Inflammatory macrophage (primary cell): ENCODE measurements around the gene IMPG1.

Source experiments
- DNase-seq, 2 donors: peaks; one replicate each; pipeline ENCODE4 v3.0.0-alpha.2; 2020 to 2022

IMPG1 gene

DNA sequence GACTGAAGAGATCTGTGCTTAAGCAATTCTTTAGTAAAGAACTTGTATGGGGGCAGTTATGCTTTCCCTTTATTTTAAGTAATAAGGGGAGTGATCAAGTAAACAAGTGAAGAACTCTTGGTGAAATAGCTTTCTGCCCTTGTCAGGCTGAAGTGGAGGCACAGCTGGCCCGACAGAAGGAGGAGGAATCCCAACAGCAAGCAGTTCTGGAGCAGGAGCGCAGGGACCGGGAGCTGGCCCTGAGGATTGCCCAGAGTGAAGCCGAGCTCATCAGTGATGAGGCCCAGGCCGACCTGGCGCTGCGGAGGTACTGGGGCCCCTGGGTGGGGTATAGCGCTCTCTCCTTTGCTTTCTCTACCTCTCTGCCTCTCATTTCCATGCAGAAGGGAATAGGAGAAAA is 180.1 kb downstream of the IMPG1 start:
- no peak for DNase-seq

DNA sequence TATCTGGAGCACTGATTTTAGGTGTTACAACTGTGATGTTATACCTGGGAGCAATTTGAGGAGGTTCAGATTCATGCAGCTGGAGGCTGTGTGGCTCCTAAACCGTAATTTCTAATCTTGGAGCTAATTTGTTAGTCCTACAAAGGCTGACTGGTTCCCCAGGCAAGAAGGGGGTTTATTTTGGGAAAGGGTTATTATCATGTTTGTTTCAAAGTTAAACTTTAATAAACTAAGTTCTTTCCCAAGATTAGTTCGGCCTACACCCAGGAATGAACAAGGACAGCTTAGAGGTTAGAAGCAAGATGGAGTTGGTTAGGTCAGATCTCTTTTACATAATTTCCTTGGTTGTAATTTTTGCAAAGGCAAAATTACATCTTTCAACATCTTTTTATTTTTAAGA is 187.6 kb downstream of the IMPG1 start:
- no peak for DNase-seq

DNA sequence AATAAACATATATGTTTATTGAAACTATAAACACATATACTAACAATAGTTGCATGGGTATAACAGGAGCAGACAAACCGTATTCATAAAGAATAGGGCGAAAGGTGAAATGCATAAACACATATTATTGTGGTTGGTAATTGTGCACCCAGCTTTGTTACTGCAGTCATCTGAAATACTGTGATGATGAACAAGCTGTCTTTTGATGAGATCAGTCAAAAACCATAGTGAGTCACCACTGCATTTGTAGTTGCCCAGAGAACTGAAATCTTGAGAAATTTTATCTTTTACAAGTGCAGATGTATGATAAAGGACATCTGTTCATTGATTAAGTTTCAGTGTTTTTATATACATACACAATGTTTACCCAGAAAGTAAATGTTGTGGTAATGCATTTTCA is 189.7 kb downstream of the IMPG1 start:
- DNase-seq: no peak

DNA sequence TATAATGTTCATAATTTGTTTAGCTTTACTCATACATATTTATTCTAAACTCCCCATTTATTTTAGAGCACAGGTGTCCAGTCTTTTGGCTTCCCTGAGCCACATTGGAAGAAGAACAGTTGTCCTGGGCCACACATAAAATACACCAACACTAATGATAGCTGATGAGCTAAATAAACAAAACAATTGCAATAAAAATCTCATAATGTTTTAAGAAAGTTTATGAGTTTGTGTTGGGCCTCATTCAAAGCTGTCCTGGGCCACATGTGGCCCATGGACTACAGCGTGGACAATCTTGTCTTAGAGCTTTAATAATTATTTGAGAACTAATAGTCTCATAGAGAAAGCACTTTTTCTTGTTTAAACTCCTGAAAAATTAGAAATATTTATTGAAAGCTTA is 192.2 kb downstream of the IMPG1 start:
- DNase-seq: no peak

DNA sequence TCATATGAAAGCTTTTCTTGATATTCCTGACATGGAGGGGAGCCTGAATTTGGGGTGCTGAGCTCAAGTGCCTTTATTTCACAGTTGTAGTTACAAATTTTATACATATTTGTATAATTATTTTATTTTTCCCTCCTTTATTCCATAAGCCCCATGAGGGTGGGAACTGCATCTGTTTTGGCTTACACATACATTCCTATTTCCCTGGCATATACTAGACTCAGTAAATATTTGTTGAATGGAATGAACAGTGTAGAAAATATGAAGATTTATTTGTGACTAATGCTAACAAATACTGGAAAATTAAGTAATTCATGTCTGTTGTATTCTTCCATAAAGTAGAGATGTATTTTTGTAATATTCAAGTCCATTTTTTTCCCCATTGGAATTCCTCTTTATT is 196.3 kb downstream of the IMPG1 start:
- no peak for DNase-seq

DNA sequence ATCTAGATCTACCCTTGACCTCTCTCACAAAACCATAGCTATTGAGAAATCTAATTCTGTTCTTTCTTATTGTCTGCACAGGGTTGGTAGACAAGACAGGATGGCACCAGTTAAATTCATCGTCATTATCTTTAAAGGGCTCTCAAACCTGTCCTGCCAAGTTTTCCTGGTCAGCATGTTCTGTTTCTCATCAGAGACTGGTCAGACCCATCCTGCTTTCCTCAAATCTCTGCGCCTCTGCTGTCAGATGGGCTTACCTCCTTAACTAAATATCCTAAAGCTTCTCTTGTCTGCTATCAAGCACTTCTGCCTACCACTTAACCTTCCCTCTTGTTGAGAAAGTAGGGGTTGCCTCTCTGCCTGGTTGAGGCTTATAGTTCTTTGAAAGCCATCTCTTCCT is 198.2 kb downstream of the IMPG1 start:
- no peak for DNase-seq
